Stimulated activated CD4-positive, alpha-beta T cell treated with anti-CD3 and anti-CD28 coated beads, Interleukin-15, amount 100 ng/mL, for 1 hour (primary cell): ENCODE results near the gene RELB.
A peak's percentile ranks its signal among the peaks of the same experiment; 100 is the strongest.

Source experiments
- DNase-seq, 2 donors: peaks; one replicate each; pipeline ENCODE4 v3.0.0-alpha.2; 2020; ENCODE audit warnings: low read depth in 1 of 2, low spot score in 1 of 2

The RELB gene

GRCh38 chr19:45079063-45079910 lies 78.0 kb downstream of the RELB start, which contains the start of gene GEMIN7:
Gene GEMIN7 (plus strand): TSS chr19:45079260. CDS start chr19:45090115, 10,855 bp downstream.
- peak; percentile 71 to 77 for DNase-seq

DNA sequence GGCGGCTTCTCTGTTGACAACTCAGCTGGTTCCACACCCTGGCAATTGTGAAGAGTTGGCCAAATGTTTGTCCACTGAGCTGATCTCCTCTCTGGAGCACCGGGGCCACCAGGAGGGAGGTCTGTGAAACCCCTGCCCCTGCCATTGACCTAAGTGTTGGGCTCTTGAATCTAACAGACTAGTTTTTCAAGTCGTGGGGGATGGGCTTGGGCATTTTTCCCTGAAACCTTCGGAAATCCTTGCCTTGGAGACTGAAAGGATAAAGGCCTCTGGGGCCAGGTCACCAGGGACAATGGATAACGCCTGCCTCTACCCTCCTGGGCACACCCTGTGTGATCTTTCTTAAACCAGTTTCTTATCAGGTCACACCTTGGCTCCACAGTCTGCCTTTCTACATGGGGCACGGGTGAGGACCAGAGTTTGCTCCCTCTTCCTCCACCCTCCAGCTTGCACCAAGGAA lies 78.7 kb downstream of the RELB start:
- no peak for DNase-seq

DNA sequence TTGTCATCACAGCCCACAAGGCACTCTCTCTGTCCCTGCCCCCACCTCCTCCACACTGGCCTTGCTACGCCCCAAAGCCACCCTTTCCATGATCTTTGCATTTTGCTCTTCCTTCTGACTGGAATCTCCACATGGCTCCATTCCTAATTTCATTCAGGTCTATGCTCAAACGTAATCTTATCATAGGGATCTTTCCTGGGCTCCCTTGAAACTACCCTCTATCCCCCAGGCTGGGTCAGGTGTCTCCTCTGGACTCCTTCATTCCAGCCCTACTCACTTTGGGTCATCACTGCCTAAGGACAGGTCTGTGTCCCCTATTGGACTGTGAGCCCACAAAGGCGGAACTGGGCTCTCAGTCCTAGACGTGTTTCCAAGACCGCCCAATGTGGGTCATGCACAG lies 80.9 kb downstream of the RELB start:
- no peak for DNase-seq

- no peak for DNase-seq
These were observed 85.2 kb downstream of the RELB start for GRCh38 chr19:45086480-45086879.

- peak in 1 of 2 donors; percentile 10 for DNase-seq
These were observed 86.3 kb downstream of the RELB start for GRCh38 chr19:45087531-45087930.
